22Rv1 (cell line): Measurements from ENCODE around the gene ZFP36.

Experiments
- H3K27ac ChIP-seq: fragments of 450-650 bp; 2 replicates; pipeline ENCODE4 v1.5.1; 2017
- ZFX ChIP-seq: fragments of 450-650 bp; IDR thresholded peaks from 2 replicates; pipeline ENCODE4 v1.6.1; 2017; ENCODE audit warnings: antibody characterized with exemption, borderline replicate concordance
- TF ChIP-seq, protein P1 (sequence below): fragments of 450-650 bp; IDR thresholded peaks from 2 replicates; pipeline ENCODE4 v1.5.1; 2017; ENCODE audit warnings: mild to moderate bottlenecking

Gene ZFP36

DNA sequence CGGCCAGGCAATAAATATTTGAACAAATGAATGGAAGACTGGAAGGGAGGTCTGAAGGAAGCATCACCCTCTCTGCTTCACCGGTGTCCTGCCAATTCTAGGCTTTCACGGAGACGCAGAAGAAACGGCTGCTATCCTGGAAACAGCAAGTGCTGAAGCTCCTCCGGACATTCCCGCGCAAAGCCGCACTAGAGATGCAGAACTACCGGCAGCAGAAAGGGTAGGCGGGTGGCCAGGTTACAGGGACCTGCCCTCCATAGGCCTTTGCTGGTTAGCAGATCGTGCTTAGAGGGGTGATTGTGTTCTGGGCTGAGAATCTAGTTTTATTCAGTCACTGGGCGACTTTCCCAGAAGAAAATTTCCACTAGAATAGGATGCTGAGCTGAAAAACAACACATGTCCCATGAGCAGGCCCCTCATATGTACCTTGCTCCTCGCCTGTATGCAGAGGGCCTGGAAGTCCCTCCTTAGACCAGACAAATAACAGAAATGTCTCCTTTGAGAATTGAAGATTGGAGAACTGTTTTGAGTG, 26.7 kb upstream of the ZFP36 start:
- H3K27ac ChIP-seq: no peak overlapping the region

GRCh38 chr19:39380521-39381502, 25.8 kb upstream of the ZFP36 start:
- TF ChIP-seq ZFX: no peak
- no peak overlapping the region for H3K27ac ChIP-seq

More for the DNA sequence above, 26.7 kb upstream of the ZFP36 start:
- no peak for TF ChIP-seq ZFX
- TF ChIP-seq, protein P1, sequence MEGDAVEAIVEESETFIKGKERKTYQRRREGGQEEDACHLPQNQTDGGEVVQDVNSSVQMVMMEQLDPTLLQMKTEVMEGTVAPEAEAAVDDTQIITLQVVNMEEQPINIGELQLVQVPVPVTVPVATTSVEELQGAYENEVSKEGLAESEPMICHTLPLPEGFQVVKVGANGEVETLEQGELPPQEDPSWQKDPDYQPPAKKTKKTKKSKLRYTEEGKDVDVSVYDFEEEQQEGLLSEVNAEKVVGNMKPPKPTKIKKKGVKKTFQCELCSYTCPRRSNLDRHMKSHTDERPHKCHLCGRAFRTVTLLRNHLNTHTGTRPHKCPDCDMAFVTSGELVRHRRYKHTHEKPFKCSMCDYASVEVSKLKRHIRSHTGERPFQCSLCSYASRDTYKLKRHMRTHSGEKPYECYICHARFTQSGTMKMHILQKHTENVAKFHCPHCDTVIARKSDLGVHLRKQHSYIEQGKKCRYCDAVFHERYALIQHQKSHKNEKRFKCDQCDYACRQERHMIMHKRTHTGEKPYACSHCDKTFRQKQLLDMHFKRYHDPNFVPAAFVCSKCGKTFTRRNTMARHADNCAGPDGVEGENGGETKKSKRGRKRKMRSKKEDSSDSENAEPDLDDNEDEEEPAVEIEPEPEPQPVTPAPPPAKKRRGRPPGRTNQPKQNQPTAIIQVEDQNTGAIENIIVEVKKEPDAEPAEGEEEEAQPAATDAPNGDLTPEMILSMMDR: no peak

DNA sequence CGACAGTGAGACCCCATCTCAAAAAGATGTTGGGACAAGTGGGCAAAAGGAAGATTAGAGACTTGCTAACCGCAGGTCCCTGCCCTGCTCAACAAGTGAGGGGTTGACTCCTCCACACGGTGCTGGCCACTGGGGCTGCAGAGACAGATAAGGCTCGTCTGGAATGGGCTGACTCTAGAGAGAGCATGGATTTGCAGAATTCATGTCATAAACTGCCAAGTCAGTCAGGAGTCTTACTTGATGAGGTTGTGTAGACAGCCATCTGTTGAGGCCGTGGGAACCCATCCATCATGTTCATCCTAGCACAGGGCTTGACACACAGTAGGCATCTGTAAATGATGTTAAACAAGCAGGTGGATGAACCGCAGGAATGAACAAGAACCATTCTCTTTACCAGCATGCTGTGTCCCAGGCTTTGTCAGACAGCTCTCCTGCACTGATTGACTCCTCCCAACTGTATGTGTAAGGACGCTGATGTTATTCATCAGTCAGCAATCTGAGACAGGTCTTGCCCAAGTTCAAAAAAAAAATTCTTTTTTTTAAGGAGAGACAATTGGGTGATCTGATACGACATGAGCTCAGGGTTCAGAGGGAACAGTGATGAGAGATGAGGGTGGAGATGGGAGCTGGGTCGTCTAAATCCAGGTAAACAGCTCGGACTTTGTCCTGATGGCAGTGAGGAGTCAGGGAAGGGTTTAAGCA, 24.6 kb upstream of the ZFP36 start:
- TF ChIP-seq ZFX: no peak
- TF ChIP-seq, protein P1: no peak
- no peak overlapping the region for H3K27ac ChIP-seq

DNA sequence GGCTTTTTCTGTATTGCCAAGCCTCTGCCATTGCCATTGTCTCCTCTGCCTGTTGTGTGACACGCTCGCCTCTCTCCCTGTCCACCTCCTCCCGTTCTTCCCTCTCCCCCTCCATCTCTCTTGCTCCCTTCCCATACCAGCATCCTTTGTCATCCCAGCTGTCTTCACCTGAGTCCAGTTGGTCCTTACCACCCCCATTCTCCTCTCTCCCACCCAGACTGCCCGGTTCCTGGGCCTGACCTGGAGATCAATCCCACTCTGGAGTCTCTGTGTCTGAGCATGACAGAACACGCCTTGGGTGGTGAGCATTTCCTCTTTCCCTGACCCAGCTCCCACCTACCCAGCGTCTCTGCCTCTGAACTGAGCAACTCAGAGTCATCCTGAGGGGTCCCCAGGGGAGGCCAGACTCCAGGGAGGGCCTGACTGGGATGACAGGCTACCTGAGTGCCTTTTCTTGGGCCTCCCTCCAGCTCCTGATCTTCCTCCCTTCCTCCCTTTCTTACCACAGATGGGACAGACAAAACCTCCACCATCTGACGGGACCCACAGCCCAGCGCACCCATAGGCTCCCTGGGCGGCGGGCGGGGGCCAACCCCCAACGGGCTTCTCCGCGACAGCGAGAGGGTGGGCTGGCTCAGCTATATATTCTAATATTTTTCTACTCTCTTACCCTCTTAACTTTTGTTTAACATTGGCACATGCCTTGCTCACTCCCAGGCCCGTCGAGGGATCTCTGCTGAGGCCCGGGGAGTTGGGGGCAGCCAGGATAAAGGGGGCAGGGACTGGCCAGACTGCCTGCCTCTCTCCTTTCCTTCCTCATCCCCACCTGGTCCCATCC, 23.4 kb upstream of the ZFP36 start:
- no peak for TF ChIP-seq ZFX
- TF ChIP-seq, protein P1: no peak
- peak overlapping the region; percentile 15; the same call in 1 of the 2 replicates for H3K27ac ChIP-seq

DNA sequence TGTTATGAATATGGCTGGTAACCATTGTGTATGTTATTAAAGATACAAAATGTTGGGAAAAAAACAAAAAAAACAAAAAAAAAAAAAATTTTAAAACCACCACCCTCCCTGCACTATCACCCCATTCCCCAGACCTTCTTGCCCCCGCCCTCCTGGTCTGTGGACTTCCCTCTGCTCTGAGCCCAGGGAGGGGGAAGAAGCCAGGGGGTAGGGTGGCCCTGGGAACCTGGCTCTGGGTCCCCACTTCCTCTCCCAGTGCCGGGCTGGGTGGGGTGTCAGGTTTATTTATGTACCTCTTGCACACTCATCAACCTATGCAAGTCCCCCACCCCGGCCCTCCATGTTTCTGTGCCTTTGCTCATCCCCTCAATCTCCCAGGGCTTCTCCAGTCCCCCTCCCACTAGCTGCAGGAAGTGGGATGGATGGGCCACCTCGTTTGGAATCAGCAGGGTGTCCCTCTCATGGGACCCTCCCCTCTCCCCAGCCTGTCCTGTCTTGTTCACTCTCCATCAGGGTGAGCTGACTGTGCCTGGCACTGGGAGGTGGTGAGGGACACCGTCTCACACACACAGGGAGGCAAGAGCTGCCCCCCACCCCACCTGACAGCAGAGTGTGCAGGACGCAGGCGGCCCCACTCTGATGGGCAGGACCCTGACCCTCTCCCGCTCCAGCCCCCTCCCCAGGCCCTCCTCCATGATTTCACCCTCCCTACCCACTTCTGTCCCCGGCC, 21.6 kb upstream of the ZFP36 start:
- no peak overlapping the region for H3K27ac ChIP-seq
- no peak for TF ChIP-seq ZFX
- TF ChIP-seq, protein P1: no peak

GRCh38 chr19:39385629-39386411, 20.8 kb upstream of the ZFP36 start:
- H3K27ac ChIP-seq: no peak overlapping the region
- no peak for TF ChIP-seq ZFX
- TF ChIP-seq, protein P1: no peak
